Stimulated activated CD4-positive, alpha-beta T cell treated with anti-CD3 and anti-CD28 coated beads, Interleukin-15, amount 100 ng/mL, for 48 hours (primary cell): ENCODE measurements around the gene ASS1.
A peak's percentile ranks its signal among the peaks of the same experiment; 100 is the strongest.

ENCODE experiments used
- DNase-seq, 2 donors: peaks; one replicate each; pipeline ENCODE4 v3.0.0-alpha.2; 2020; ENCODE audit warnings: low read depth in 2 of 2

The ASS1 gene

DNA sequence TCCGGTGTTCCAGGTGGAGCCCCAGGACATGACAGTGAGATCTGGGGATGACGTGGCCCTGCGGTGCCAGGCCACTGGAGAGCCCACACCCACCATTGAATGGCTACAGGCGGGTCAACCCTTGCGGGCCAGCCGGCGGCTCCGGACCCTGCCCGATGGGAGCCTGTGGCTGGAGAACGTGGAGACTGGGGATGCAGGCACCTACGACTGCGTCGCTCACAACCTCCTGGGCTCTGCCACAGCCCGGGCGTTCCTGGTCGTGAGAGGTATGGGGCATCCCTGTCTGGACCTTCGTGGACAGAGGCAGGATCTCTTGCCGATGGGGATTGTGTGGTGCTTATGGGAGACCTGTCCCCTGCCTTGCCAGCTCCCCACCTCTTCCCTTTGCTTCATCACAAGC lies 26.0 kb upstream of the ASS1 start:
- DNase-seq: no peak

DNA sequence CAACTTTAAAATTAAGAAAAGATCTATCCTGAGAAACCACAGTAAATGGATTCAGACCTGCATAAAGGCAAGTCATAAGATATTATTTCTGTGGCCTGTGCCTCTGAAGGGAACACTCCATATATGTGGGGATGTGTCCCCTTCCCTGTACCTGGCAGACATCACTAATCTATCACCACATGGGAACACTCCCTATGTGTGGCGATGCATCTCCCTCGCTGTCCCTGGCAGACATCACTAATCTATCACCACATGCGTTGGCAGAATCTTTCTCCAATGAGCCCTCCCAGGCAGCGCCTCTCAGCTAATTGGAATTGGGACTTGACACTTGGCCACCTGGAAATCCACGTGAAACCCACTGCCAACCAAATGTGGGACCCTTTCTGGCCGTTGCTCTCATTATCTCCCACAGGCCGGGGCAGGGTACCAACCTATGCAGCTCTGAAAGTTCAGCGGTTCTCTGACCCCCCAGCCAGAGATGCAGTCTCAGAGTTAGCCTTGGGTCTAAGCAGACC lies 25.2 kb upstream of the ASS1 start:
- no peak for DNase-seq

DNA sequence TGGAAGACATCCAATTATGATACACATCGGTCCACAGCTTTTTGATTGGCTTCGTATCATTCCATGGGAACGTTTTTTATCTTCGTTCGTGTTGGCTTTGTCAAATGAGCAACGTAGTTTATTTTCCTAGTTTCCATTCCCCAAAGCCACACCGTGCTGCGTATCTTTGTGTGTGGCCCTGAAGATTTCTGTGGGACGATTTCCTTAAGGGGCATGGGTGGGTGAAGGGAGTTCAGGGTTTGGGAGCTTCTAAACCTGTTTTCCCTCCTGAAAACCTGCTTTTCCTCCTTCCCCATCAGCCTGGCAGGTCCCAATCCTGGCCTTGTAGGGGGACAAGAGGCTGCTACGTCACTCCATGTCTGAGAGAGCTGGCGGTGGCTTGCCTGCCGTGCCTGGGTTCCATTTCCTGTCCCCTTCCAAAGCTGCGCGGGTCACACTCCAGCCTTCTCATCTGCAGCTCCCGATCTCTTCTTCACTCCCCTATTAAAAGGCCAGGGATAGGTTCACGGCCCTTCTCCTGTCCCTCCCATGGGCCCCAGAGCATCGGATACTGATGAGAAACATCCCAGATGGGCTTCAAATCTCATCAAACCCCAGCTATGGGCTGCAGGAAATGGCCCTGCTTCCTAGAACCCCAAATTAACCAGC lies 23.5 kb upstream of the ASS1 start:
- DNase-seq: no peak

DNA sequence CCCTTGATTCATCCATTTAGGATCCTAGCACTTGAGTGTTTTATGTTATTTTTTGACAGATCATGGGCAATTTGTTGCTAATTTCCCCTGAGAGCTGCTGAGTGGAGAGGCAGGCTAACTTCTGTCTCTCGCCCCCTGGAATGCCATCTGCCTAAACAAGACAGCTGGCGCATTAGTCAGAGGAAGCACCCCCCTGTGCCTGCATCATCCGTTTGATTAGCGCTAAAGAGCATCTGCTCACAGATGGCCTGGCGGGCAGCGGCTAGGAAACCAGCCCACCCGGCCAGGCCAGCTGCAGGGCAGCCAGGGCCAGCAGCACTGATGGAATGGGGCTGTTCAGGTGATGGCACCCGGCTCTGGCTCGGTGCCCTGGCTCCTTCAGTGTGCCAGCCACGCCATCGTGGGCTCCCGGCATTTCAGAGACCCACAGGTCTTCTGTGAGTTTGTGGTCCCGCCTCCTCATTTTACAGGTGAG lies 22.9 kb upstream of the ASS1 start:
- no peak for DNase-seq

DNA sequence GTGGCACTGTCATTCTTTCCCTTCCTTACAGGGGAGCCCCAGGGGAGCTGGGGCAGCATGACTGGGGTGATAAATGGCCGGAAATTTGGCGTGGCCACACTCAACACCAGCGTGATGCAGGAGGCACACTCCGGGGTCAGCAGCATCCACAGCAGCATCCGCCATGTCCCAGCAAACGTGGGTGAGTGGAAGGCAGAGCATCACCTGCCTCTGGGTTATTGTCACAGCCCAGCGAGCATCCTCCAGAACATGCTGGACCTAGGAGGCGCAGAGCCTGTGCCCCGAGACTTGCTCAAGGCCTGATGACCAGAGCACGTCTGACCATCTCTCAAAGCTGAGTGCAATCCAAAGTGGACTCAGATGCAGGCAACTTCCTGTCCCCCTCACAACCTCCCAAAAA lies 22.2 kb upstream of the ASS1 start:
- DNase-seq: no peak

DNA sequence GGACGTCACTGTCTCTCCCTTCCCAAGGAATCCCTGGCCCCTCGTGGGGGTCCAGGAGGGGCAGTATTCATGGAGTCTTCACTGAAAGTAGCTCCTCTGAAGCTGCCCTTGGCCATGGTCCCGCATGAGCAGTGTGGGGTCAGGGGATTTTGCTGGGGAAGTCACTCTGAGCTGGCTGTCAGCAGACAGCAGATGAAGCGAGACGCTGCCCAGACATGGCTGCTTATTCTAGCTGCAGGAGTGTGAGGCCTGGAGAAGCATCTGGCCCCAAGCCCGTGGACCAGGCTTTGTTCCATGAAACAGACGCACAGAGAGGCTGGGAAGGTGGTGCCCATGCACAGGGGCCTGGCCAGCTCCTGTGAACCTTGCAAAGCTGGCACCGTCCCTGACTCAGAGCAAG lies 21.5 kb upstream of the ASS1 start:
- no peak for DNase-seq

DNA sequence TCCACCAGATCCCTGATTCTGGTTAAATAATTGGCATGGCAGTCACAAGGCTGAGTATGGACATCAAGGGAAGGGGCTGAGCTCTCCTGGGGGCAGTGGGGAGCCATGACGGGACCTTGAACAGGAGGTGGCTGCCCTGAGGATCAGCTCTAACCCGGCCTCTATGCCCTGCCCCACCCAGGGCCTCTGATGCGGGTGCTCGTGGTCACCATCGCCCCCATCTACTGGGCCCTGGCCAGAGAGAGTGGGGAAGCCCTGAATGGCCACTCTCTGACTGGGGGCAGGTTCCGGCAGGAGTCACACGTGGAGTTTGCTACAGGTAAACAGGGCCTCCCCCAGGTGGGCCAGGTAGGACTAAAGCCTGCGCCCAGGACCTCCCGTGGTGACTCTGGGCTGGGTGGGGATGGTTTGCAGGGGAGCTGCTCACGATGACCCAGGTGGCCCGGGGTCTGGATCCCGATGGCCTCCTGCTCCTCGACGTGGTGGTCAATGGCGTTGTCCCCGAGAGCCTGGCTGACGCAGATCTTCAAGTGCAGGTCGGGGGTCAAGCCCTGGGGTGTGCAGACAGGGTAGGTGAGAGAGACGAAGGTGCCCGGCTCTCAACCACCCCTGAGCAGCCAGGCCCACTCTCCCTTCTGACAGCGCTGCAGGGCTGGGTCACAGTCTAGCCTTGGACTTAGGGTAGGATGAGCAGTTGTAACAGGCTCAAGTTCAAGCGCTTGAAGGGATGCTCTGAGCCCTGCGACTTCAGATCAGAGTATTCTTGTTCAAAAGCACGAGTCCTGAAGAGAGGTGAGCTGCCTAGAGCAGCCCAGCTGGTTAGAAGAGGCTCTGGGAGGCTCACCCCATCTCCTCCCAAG lies 19.9 kb upstream of the ASS1 start:
- no peak for DNase-seq

DNA sequence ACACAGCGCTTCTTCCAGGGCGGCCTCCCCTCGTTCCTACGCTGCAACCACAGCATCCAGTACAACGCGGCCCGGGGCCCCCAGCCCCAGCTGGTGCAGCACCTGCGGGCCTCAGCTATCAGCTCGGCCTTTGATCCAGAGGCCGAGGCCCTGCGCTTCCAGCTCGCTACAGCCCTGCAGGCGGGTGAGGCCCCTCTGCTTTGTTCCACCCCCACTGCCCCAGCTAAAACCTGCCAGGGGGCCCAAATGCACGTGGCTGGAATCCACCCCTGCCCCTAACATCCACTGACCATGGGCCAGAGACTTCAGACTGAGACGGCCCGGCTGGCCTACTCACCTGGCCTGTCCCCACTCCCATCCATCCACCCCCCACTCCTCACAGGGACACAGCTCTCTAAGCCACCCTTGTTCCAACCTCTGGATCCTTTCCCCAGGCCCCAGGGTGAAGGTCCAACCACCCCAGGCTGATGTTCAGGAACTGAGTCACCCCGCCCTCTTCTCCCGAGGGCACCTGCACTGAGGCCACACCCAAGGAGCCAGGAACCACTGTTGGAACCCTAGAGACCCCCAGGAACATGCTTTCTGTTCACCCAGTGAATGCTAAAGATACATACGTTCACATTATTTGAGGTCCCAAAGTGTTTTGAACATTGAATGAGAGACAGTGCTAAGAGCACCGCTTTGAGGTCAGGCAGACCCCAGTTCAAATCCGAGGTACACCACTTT lies 18.9 kb upstream of the ASS1 start:
- no peak for DNase-seq

DNA sequence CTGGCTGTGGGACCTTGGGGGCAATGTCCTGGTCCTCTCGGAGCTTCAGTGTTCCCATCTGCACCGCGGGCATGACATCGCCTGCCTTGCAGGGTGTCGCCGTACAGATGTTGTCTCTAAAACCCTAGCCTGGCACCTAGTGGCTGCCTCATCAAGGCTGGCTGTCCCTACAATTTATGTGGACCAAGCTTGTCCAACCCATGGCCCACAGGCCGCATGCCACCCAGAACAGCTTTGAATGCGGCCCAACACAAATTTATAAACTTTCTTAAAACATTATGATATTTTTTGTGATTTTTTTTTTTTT lies 18.3 kb upstream of the ASS1 start:
- DNase-seq: no peak

DNA sequence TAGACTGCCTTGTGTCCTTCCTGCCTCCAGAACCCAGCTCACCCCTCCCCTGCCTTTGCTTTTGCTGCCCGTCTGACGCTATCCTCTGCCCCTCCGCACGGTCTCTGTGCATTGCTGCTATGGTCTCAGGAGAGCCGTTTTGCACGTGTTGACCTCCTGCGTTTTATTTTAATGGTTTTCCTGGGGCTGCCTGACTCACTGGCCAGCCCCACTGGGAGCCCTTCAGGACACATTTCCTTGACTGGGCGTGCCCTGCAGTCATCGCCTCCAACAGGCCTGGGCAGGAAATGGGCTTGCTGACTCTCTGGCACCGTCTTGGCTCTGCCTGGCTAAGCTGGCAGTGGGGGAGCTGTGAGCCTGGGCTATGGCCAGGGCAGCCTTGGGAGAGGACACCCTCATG lies 17.9 kb upstream of the ASS1 start:
- DNase-seq: no peak

DNA sequence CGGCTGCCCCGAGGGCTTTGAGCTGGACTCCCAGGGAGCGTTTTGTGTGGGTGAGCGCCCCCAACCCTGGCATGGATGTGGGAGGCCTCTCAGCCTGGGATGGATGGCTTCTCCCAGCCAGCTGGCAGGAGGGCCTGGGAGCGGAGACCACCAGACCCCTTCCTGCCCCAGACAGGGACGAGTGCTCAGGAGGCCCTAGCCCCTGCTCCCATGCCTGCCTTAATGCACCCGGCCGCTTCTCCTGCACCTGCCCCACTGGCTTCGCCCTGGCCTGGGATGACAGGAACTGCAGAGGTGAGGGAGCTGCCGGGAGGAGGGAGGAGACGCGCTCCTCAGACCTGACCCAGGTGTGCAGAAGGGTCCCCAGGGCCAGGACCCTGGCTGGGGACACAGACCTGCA lies 17.4 kb upstream of the ASS1 start:
- DNase-seq: no peak

DNA sequence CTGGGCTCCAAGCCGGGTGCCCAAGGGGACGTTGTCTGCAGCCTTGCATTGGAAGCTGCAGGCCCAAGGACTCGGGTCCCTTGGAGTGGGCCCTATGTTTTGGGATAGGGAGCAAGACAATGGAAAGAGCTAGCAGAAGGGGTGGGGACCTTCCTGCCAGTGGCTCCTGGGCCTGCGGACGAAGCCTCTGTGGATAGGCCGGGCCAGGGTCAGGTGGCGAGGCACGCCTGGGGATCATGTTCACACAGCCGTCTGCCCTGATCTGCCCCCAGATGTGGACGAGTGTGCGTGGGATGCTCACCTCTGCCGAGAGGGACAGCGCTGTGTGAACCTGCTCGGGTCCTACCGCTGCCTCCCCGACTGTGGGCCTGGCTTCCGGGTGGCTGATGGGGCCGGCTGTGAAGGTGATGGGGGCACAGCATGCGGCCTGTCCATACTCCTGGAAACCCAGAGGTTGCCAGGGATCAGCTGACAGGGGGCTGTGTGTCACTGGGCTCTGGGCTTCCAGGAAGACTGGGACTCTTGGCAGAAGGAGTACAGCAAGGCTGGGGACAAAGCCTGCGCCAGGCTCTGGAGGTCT lies 16.6 kb upstream of the ASS1 start:
- DNase-seq: no peak

DNA sequence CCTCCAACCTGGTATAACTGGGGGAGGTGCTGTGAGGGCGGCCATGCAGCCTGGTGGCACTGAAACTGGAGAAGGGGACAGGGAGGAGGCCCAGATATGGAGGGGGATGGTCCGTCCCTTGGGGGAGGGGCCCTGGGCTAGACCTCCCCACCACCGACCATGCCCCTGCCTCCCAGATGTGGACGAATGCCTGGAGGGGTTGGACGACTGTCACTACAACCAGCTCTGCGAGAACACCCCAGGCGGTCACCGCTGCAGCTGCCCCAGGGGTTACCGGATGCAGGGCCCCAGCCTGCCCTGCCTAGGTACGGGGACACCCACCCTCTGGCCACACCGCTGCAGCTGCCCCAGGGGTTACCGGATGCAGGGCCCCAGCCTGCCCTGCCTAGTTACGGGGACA lies 15.4 kb upstream of the ASS1 start:
- no peak for DNase-seq

DNA sequence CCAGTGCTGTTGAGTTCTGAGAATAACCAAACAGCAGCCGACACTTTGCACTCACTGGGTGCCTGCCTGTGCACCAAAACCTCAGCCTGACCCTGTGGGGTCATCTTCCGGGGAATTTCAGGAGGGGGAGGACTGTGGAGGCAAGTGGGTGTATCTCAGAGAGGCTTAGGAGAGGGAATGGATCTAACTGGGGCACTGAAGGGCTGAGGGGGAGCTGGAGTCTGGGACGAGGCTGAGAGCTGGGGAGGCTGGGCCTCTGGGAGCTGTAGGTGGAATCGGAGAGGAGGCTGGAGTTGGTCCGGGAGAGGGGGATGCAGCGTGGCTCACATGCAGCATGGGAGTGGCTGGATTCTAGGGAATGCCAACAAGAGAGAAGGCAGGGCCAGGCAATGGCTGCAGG lies 14.9 kb upstream of the ASS1 start:
- DNase-seq: no peak

DNA sequence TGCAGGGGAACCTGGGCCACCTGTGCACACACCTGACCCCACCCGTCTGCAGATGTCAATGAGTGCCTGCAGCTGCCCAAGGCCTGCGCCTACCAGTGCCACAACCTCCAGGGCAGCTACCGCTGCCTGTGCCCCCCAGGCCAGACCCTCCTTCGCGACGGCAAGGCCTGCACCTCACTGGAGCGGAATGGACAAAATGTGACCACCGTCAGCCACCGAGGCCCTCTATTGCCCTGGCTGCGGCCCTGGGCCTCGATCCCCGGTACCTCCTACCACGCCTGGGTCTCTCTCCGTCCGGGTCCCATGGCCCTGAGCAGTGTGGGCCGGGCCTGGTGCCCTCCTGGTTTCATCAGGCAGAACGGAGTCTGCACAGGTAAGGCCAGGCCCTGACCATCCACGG lies 14.5 kb upstream of the ASS1 start:
- DNase-seq: no peak

DNA sequence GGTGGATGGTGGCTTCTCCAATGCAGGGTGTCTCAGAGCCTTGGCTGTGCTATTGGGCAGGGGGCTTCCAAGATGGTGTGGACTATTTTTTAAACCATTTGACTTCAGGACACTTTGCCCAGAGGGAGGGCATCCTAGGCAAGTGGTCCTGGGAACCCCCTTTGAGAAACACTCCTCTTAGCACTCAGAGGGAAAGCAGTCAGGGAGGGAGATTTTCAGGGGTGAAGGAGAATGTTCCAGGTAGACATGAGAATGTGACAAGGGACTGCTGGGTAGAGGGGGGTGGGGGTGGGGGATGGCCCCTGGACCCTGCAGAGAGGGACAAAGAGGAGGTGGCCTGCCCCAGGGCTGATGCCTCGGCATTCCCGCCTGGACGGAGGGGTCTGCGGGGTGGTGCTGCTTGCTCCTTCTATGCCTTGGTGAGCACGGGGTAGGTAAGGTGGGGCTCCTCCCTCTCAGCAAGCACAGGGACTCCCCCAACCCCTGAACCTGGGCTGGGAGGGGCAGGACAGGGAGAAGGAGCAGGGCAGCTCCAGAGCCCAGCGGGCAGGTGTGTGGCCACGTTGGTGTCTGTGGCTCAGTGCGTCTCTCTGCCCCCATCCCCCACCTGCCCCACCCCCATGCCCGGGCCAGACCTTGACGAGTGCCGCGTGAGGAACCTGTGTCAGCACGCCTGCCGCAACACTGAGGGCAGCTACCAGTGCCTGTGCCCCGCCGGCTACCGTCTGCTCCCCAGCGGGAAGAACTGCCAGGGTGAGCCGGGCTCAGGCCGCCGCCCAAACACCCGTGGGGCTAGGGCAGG lies 13.8 kb upstream of the ASS1 start:
- DNase-seq: no peak

DNA sequence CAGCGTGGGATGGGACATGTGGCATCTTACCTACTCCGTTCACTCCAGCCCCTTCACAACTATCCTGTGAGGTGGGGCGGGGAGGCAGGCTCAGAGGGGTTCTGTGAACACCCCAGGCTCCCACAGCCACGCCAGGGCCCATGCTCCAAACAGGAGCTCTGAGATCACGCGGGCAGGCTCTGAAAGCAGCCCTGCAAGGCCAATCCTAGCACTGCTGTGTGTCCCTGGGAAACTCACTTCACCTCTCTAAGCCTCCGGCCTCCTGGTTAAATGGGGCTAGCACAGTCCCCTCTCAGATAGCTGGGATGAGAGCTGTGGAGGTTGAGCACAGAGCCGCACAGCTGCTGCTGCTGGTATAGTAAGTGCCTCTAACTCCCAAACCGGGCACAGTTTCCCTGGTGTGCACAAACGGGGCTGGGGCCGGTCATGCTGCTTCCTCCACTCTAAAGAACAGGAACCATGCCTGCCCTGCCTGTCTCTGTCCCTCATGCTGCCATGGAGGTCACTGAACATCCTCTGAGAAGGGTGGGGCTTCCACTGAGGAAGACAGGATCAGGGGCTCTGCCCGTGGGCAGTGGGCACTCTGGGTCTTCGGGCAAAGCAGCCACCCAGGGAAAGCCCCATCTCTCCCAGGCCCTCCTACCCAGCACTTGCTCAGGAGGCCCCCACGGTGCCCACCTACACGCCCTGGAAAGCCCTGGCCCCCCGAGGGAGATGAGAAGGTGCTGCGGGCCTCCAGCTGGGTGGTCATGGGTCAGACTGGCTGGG lies 13.0 kb upstream of the ASS1 start:
- no peak for DNase-seq

DNA sequence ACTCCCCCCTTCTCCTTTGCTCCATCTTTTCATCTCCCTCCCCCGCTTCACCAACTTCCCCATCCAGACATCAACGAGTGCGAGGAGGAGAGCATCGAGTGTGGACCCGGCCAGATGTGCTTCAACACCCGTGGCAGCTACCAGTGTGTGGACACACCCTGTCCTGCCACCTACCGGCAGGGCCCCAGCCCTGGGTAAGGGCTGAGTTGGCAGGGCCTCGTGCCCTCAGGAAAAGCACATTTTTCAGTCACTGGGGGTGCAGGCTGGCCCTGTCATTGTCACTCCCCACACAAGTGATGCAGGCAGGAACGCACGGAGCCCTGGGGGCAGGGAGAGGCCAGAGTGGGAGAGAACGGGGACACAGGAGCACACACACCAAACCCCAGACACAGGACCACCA lies 12.4 kb upstream of the ASS1 start:
- DNase-seq: no peak

DNA sequence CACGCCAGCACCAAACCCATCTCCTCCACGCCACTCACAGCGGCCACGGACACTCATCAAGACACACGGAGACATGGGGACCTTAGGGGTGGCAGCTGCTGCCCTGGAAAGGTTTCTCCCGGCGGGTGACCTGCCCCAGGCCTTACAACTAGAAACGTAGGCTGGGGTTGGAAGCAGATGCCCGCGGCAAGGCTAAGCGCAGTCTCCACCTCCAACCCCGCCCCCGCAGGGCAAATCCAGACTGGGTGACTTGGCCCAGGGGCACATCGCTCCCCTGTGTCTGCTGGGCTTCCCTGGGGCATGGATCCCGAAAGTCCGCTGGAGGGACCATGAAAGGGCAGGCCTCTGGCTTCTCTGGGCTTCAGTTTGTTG lies 12.0 kb upstream of the ASS1 start:
- DNase-seq: no peak

DNA sequence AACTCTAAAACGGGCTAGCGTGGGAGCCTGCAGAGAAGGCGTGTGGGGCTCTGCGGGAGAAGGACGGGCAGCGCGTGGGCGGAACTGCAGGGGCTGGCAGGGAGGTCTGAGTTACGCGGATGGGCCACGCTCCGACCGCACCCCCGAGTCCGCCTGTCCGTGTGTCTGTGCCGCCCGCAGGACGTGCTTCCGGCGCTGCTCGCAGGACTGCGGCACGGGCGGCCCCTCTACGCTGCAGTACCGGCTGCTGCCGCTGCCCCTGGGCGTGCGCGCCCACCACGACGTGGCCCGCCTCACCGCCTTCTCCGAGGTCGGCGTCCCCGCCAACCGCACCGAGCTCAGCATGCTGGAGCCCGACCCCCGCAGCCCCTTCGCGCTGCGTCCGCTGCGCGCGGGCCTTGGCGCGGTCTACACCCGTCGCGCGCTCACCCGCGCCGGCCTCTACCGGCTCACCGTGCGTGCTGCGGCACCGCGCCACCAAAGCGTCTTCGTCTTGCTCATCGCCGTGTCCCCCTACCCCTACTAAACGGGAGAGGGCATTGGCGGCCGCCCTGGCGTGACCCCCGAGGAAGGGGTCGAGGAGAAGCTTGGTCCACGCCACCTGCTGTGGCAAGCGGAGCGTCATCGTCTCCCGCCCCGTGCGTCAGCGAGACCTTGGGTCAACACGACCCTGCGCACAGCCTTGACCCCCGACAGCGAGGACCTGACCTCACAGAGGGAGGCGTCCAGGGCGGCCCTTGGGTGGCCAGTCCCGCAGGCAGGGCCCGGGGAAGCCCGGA lies 11.4 kb upstream of the ASS1 start:
- peak; percentile 14 to 24 for DNase-seq
